ENCODE measurements around the gene SLIT3. TPM values are rescaled to one million over a fixed set of nuclear protein-coding genes. Genes with fewer than 3 reads are reported as not detected.

The SLIT3 gene
- total and polyA plus RNA-seq, 2 experiments from 2014 or later: 0.59 to 0.71 TPM

GRCh38 chr5:168858371-168858770, 442.6 kb downstream of the SLIT3 start:
- Histone ChIP-seq H3K27me3 (ENCODE audit: insufficient read depth) (no peaks in the 10 kb centered on the region), H3K27ac (ENCODE audit: low read depth) (no peak overlapping the region), H3K4me1 (ENCODE audit: insufficient read depth) (no peaks in the 10 kb centered on the region), H3K9me2 (ENCODE audit: insufficient read depth) (no peaks in the 10 kb centered on the region), H4K20me1 (replicated peaks; ENCODE audit: insufficient read depth) (no peaks in the 10 kb centered on the region), H3K4me3 (no peak overlapping the region), H3K36me3 (ENCODE audit: insufficient read depth) (no peaks in the 10 kb centered on the region), H3K79me2 (replicated peaks; ENCODE audit: insufficient read depth) (no peaks in the 10 kb centered on the region), H3F3A (replicated peaks; ENCODE audit: low read depth) (no peaks in the 10 kb centered on the region), H2AFZ (no peak overlapping the region), H3K4me2 (no peak overlapping the region)
- peaks cover 10% of the 10 kb centered on the region for H3K27me3 Mint-ChIP-seq (ENCODE audit: insufficient read depth, low read depth, poor library complexity)
- no peaks in the 10 kb centered on the region for H3K36me3 Mint-ChIP-seq (ENCODE audit: low read depth)
- DNase-seq (ENCODE audit: low spot score): no peak
- H3K4me1 Mint-ChIP-seq: peaks cover 4% of the 10 kb centered on the region; the same call in 1 of the 3 replicates
- TF ChIP-seq CTCF (conservative IDR thresholded peaks at IDR 0.05; ENCODE audit: low read depth in 2 of 2) (no peak), ZNF114 (CRISPR knock-in tag; IDR thresholded peaks at IDR 0.05) (no peak)
- no peak overlapping the region for H3K4me3 Mint-ChIP-seq
- ATAC-seq: no peak
- no peaks in the 10 kb centered on the region for H3K9me3 Mint-ChIP-seq
- H3K27ac Mint-ChIP-seq: no peak overlapping the region

GRCh38 chr5:168853972-168854371, 447.0 kb downstream of the SLIT3 start:
- H3K4me3 ChIP-seq: no peak overlapping the region
- no peak overlapping the region for H3K27ac ChIP-seq (ENCODE audit: low read depth)
- DNase-seq (ENCODE audit: low spot score) (no peak), ATAC-seq (no peak)
- no peaks in the 10 kb centered on the region for H4K20me1 ChIP-seq (replicated peaks; ENCODE audit: insufficient read depth)
- Mint-ChIP-seq H3K4me1 (0 out of 3 replicates have a peak, but pooled peaks cover 6% of the 10 kb centered on the region), H3K36me3 (ENCODE audit: low read depth) (no peaks in the 10 kb centered on the region), H3K4me3 (no peak overlapping the region), H3K9me3 (no peaks in the 10 kb centered on the region), H3K27ac (no peak overlapping the region), H3K27me3 (ENCODE audit: insufficient read depth, low read depth, poor library complexity) (peaks cover 8% of the 10 kb centered on the region)
- TF ChIP-seq EZH2 (IDR thresholded peaks at IDR 0.05; ENCODE audit: low read depth, unreplicated experiment): no peak
- no peak for TF ChIP-seq CTCF (conservative IDR thresholded peaks at IDR 0.05; ENCODE audit: low read depth in 2 of 2)
- no peak for TF ChIP-seq JUNB (IDR thresholded peaks at IDR 0.05; ENCODE audit: unreplicated experiment)
- TF ChIP-seq ETS1 (IDR thresholded peaks at IDR 0.05): no peak
- TF ChIP-seq ZNF331 (CRISPR knock-in tag; IDR thresholded peaks at IDR 0.05; ENCODE audit: low read depth): no peak
- no peak for TF ChIP-seq STAT1 (IDR thresholded peaks at IDR 0.05; ENCODE audit: unreplicated experiment)
- no peaks in the 10 kb centered on the region for H3K9me2 ChIP-seq (ENCODE audit: insufficient read depth)
- no peaks in the 10 kb centered on the region for H3K79me2 ChIP-seq (replicated peaks; ENCODE audit: insufficient read depth)
- no peaks in the 10 kb centered on the region for H3K27me3 ChIP-seq (ENCODE audit: insufficient read depth)
- no peak overlapping the region for H2AFZ ChIP-seq
- no peaks in the 10 kb centered on the region for H3K4me1 ChIP-seq (ENCODE audit: insufficient read depth)
- no peaks in the 10 kb centered on the region for H3F3A ChIP-seq (replicated peaks; ENCODE audit: low read depth)
- no peak overlapping the region for H3K4me2 ChIP-seq
- no peaks in the 10 kb centered on the region for H3K36me3 ChIP-seq (ENCODE audit: insufficient read depth)

Data from GM23338 (cell line).